ENCODE measurements around the gene ARHGAP32.

ARHGAP32 gene

GRCh38 chr11:128940156-128940555, 252.0 kb downstream of the ARHGAP32 start:
- no peak for TF ChIP-seq CTCF (IDR thresholded peaks at IDR 0.05; ENCODE audit: low read depth, low read length, missing control alignments)
- no peak for DNase-seq (ENCODE audit: extremely low read depth, low read depth)
- H3K4me3 ChIP-seq (replicated peaks; ENCODE audit: low read depth, low read length), result no peak overlapping the region

DNA sequence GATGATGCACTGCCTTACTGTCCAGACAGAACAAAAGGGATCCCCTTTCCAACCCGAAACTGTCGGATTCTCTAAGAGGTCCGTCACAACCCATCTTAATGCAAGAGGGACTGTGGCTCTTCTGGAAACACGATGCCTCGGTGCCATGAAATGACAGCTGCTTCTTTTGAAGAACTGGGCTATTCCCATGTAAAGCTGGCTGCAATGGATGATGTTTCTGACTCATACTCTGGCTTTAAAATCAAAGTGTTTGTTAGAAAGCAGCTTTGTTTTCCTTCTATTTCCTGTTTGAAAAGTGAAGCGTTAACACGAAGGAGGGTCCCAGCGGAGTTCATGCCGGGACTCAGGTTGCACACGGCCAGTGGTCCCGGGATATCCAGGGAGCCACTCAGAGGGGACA, 252.5 kb downstream of the ARHGAP32 start:
- DNase-seq (ENCODE audit: extremely low read depth, low read depth), result no peak
- TF ChIP-seq CTCF (IDR thresholded peaks at IDR 0.05; ENCODE audit: low read depth, low read length, missing control alignments), result no peak
- no peak overlapping the region for H3K4me3 ChIP-seq (replicated peaks; ENCODE audit: low read depth, low read length)

DNA sequence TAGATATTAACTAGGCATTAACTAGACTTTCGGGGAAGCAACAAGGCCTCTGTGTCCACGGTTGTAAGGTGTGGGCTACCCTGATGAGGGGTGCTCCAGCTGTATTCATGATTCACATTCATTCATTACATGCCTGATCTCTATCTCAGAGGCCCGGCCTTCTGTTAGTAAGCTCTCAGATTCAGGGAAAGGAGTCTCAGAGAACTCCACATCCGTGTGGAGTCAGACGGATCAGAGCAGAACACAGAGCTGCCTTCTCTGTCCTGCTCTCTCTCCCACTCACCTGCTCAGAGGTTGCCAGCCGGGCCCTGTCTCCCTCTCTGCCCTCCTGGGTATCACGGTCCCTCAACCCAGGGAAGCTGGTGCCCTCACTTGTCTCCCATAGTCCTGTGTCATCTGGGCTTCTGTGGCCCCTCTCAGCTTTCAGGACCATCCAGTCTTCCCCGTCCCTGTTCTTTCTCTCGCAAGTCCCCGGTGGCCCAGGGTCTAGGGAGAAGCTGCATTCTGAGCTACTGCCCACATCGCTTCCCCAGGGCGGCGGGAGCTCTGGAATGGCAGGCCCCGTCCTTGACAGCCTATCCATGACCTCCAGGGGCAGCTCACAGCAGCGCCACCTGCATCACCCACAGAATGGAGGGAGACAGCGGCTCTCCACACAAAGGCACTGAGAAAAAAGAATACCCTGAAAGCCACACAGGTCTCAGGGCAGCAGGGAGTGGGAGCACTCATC, 253.8 kb downstream of the ARHGAP32 start:
- H3K4me3 ChIP-seq (replicated peaks; ENCODE audit: low read depth, low read length), result no peak overlapping the region
- TF ChIP-seq CTCF (IDR thresholded peaks at IDR 0.05; ENCODE audit: low read depth, low read length, missing control alignments), result no peak
- DNase-seq (ENCODE audit: extremely low read depth, low read depth), result no peak

DNA sequence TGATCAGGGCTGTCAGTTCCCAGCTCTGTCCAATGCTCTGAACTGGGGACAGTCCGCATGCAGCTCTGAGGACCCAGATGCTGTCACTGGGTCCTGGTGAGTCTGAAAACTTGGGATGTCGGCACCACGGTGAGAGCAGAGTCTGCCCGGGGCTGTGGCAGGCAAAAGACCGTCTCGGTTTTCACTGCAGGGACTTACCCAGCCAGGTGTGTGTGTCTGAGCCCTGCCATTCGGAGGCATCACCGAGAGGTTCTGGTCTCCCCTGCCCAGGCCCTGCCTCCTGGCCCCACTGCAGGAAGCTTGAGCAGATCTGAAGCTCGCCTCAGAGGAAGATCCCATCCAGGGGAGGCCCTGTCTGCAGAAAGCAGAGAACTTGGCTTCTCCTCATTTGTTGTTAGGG, 254.6 kb downstream of the ARHGAP32 start:
- no peak for TF ChIP-seq CTCF (IDR thresholded peaks at IDR 0.05; ENCODE audit: low read depth, low read length, missing control alignments)

GRCh38 chr11:128936606-128937251, 255.4 kb downstream of the ARHGAP32 start:
- DNase-seq (ENCODE audit: extremely low read depth, low read depth), result no peak
- H3K4me3 ChIP-seq (replicated peaks; ENCODE audit: low read depth, low read length), result no peak overlapping the region
- TF ChIP-seq CTCF (IDR thresholded peaks at IDR 0.05; ENCODE audit: low read depth, low read length, missing control alignments), result no peak

More for the DNA sequence above, 254.6 kb downstream of the ARHGAP32 start:
- DNase-seq (ENCODE audit: extremely low read depth, low read depth), result no peak
- no peak overlapping the region for H3K4me3 ChIP-seq (replicated peaks; ENCODE audit: low read depth, low read length)

DNA sequence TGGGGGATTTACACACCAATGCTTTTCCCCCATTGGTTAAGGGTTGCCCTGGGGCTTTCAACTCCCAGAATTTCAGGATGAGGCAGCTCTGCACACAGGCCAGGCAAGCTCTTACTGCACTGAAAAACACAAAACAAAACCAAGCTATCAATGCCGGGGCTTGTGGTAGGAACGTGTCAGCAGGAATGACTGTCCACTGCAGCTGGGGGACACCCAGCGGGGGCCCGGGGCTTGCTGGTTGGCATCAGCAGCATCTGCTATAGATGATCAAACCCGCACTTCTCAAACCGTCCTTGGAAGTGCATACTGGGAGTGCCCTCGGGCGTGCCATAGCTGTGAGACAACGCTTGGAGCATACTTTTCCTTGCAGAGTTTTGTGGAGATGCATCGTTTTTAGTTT, 257.2 kb downstream of the ARHGAP32 start:
- H3K4me3 ChIP-seq (replicated peaks; ENCODE audit: low read depth, low read length), result no peak overlapping the region
- DNase-seq (ENCODE audit: extremely low read depth, low read depth), result no peak
- TF ChIP-seq CTCF (IDR thresholded peaks at IDR 0.05; ENCODE audit: low read depth, low read length, missing control alignments), result no peak
